Measurements from ENCODE around the gene FAM124A. TPM values are rescaled to one million over a fixed set of nuclear protein-coding genes. Genes with fewer than 3 reads are reported as not detected.

FAM124A gene
- total and polyA plus RNA-seq, 2 of the 8 experiments (the other 6 are each of a cell fraction or from before 2014, with no cell fraction given) = 40.7 to 49.9 TPM

DNA sequence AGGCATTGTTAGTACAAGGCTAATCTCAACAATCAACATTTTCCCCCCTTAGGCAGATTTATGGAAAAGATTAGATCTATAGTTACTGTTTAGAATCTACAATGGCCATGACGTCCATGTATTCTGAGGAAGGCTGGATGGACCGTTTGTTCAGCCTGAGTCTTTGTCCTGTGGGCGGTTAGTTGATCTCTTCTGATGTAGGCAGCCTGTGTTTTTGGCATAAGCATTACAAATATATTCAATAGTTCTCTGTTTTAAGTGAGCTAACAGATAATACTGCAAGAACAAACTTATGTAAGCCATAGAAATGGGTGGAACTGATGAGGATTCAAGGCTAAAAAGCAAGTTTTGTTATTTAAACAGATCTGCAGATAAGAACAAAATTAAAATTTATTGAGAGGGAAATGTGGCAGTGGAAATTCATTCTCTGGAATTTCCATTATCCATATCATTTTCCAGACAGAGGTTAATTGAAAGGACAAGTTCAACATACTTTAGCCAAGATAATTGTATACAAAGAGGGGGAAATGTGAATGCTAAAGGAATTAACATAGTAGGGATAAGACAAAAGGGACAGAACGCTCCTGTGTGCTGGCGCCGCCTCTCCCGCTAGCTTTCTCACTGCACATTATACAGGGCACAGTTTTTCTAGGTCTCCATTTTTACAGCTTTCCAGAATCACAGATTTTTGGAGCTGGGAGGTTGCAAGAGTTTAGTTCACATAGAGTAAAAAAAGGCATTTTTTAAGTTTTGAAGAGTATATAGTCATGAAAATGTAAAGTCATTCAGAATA lies 48.6 kb downstream of the FAM124A start:
- no peak for FAIRE-seq
- no peak overlapping the region for H4K91ac ChIP-seq (replicated peaks; ENCODE audit: insufficient read length, low read length)
- no peak overlapping the region for H3K23ac ChIP-seq (ENCODE audit: insufficient read length)
- H3K4me1 ChIP-seq (replicated peaks in 1 of 4; ENCODE audit: control insufficient read depth in 3 of 4, insufficient read depth in 4 of 4, low read length in 3 of 4) = peaks cover 0 to 10% (median 2%) of the 10 kb centered on the region in 4 experiments; a peak in 4 of 7 replicates
- H3K18ac ChIP-seq (ENCODE audit: extremely low read depth, low read length) = no peak overlapping the region
- H3K9me3 ChIP-seq (ENCODE audit: insufficient read depth in 2 of 2, low read depth in 1 of 2, low read length in 1 of 2) = no peaks in the 10 kb centered on the region
- H2BK5ac ChIP-seq (ENCODE audit: low read depth, low read length) = no peak overlapping the region
- CTCF ChIA-PET (ENCODE audit: partially characterized antibody) = interaction anchor here (0.9 to 8.3 kb wide), 5 partner anchors 11 to 48 kb away, joined by 3 to 78 read pairs (median 4); no protein-coding TSS in a partner anchor
- H2AK5ac ChIP-seq (ENCODE audit: low read depth, low read length) = no peak overlapping the region
- H4K5ac ChIP-seq (ENCODE audit: insufficient read length, low read depth, low read length) = no peak overlapping the region
- H3K4me2 ChIP-seq (ENCODE audit: insufficient read depth in 1 of 2, low read depth in 2 of 2, low read length in 2 of 2) = no peak overlapping the region
- H3K14ac ChIP-seq (ENCODE audit: insufficient read length) = no peak overlapping the region
- H3K36me3 ChIP-seq (ENCODE audit: control insufficient read depth in 2 of 4, insufficient read depth in 4 of 4, low read length in 3 of 4) = peaks cover 0 to 13% (median 2%) of the 10 kb centered on the region in 4 experiments; a peak in 5 of 8 replicates
- H2BK15ac ChIP-seq (ENCODE audit: low read length) = no peak overlapping the region
- H2BK120ac ChIP-seq (replicated peaks; ENCODE audit: low read depth, low read length) = no peak overlapping the region
- no peak overlapping the region for H3K4me3 ChIP-seq (ENCODE audit: extremely low read depth in 1 of 4, insufficient read depth in 2 of 4, low read depth in 3 of 4, low read length in 4 of 4)
- no peak overlapping the region for H2BK12ac ChIP-seq (ENCODE audit: low read depth, low read length)
- H4K8ac ChIP-seq (ENCODE audit: extremely low read depth, insufficient read depth, low read length) = no peak overlapping the region
- H3K79me1 ChIP-seq (ENCODE audit: low read depth, low read length) = peaks cover 2% of the 10 kb centered on the region; the same call in 1 of the 2 replicates
- peaks cover 0 to 18% of the 10 kb centered on the region in 2 experiments; a peak in 1 of 4 replicates for H3K79me2 ChIP-seq (ENCODE audit: control insufficient read depth in 1 of 2, insufficient read depth in 2 of 2, low read length in 2 of 2)
- WGBS, 2 experiments (ENCODE audit: extremely low coverage in 1 of 2, insufficient coverage in 1 of 2, insufficient read length in 1 of 2, insufficient replicate concordance in 2 of 2, low coverage in 1 of 2, low lambda C conversion rate in 2 of 2, missing lambda C conversion rate in 1 of 2) = 84% methylated on average over 7 of the region's 7 CpGs; no CpG with 5 or more reads in 1 of the 2 experiments
- POLR2A ChIA-PET (ENCODE audit: partially characterized antibody) = interaction anchor here (0.6 to 1.2 kb wide), 3 partner anchors 10 to 46 kb away, joined by 3 to 8 read pairs (median 3); no protein-coding TSS in a partner anchor
- peaks cover 2 to 6% of the 10 kb centered on the region in 2 experiments for H4K20me1 ChIP-seq (replicated peaks in 1 of 2; ENCODE audit: control insufficient read depth in 1 of 2, insufficient read depth in 2 of 2, low read length in 2 of 2)
- no peak overlapping the region for H2BK20ac ChIP-seq (ENCODE audit: low read length)
- H3K27me3 ChIP-seq (replicated peaks in 1 of 4; ENCODE audit: control insufficient read depth in 3 of 4, extremely low read depth in 1 of 4, insufficient read depth in 3 of 4, low read length in 3 of 4) = no peaks in the 10 kb centered on the region
- no peak for TF ChIP-seq PHF8 (conservative IDR thresholded peaks at IDR 0.05; ENCODE audit: low read depth, low read length)
- H3K56ac ChIP-seq (replicated peaks; ENCODE audit: insufficient read length, low read depth, low read length) = no peak overlapping the region
- peak in 1 of 2 experiments; percentile 13 for DNase-seq (ENCODE audit: low read depth in 1 of 2, low spot score in 2 of 2)
- no peak overlapping the region for H3K27ac ChIP-seq (ENCODE audit: low read depth, low read length)
- no peak overlapping the region for H3K9ac ChIP-seq (replicated peaks in 1 of 4; ENCODE audit: extremely low read depth in 1 of 4, low read depth in 3 of 4, low read length in 3 of 4)
- H2AFZ ChIP-seq (ENCODE audit: low read length) = no peak overlapping the region
- H3K4ac ChIP-seq (replicated peaks; ENCODE audit: insufficient read length, low read depth, low read length) = no peak overlapping the region
- H3K23me2 ChIP-seq (ENCODE audit: low read depth, low read length) = no peaks in the 10 kb centered on the region

Data from H1 (cell line).